Loucy (cell line): Measurements from ENCODE around the gene HOXB3.

ENCODE experiments used
- CTCF ChIP-seq: fragments of 200-600 bp; sonication (generic); conservative IDR thresholded peaks from 2 replicates; pipeline ENCODE4 v1.5.1; 2014; ENCODE audit warnings: mild to moderate bottlenecking, antibody characterized with exemption, low read length
- EZH2phosphoT487 ChIP-seq: fragments of 200-600 bp; IDR thresholded peaks from 2 replicates; pipeline ENCODE4 v1.6.1; 2018; ENCODE audit warnings: antibody characterized with exemption, mild to moderate bottlenecking, moderate library complexity, borderline replicate concordance

GRCh38 chr17:48615047-48615962 lies 25.3 kb upstream of the HOXB3 start, which contains the start of gene HOXB8:
- TF ChIP-seq CTCF (no peak), EZH2phosphoT487 (peak; percentile 14; the same call in 1 of the 2 replicates)
